Heart left ventricle (tissue), 13 donors: ENCODE data around the gene PDE6A.

ENCODE experiments used
- POLR2A ChIP-seq, 2 donors: fragments of 450-650 bp; IDR thresholded peaks; one replicate each; pipeline ENCODE4 v1.6.1; 2017; ENCODE audit warnings: antibody characterized with exemption in 2 of 2, mild to moderate bottlenecking in 2 of 2, moderate library complexity in 2 of 2
- TF ChIP-seq, protein P1 (sequence below), 12 donors: fragments of 200-600 bp; sonication (generic) in 4 of 12; IDR thresholded peaks; one replicate each; pipeline versions ENCODE4 v1.5.0 to v1.8.0; 2018 to 2022; ENCODE audit warnings: antibody characterized with exemption in 12 of 12, mild to moderate bottlenecking in 5 of 12
- donor health status: ischemic (EF 13 %, LVEDD 7.1; RV severe dilation, severe dysfunction).
- donor health status: DM: no; HTN: yes; CAD: no.
- donor health status: DM: no; HTN: no; CAD: no.
- donor health status: ischemic (EF 25% LVEDD 6.9; RV normal size, moderate dysfunction).
- donor health status: ischemic (EF 25% LVEDD 5.7; RV mildly dilated, moderate dysfunction).
- donor health status: ischemic (EF 35%, LVEDD 5.7; RV mildly dilated, moderate dysfunction).
- donor health status: nonischemic (EF 11% LVEDD 7.7; RV severe dilation, severe dysfunction).
- donor health status: DM: yes; HTN: yes; CAD: no.
- donor health status: PGD.
- donor health status: ischemic (EF 29% LVEDD 5.4; RV normal size, mild dysfunction).
- donor health status: nonischemic (EF 23%, LVEDD 6.1; RV moderate dilation, normal function).

- TF ChIP-seq, protein P1, sequence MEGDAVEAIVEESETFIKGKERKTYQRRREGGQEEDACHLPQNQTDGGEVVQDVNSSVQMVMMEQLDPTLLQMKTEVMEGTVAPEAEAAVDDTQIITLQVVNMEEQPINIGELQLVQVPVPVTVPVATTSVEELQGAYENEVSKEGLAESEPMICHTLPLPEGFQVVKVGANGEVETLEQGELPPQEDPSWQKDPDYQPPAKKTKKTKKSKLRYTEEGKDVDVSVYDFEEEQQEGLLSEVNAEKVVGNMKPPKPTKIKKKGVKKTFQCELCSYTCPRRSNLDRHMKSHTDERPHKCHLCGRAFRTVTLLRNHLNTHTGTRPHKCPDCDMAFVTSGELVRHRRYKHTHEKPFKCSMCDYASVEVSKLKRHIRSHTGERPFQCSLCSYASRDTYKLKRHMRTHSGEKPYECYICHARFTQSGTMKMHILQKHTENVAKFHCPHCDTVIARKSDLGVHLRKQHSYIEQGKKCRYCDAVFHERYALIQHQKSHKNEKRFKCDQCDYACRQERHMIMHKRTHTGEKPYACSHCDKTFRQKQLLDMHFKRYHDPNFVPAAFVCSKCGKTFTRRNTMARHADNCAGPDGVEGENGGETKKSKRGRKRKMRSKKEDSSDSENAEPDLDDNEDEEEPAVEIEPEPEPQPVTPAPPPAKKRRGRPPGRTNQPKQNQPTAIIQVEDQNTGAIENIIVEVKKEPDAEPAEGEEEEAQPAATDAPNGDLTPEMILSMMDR (IDR thresholded peaks at IDR 0.05) = peak in 4 of 12 donors; percentile 23 to 42 (median 37)
- no peak for TF ChIP-seq POLR2A (IDR thresholded peaks at IDR 0.05)
These were observed 11.9 kb downstream of the PDE6A start for GRCh38 chr5:149932445-149933350.
